Transverse colon (tissue), 4 donors: ENCODE measurements around the gene CELF4.

ENCODE experiments used
- POLR2A ChIP-seq: fragments of 450-650 bp; IDR thresholded peaks from one replicate; pipeline ENCODE4 v1.6.1; 2016; ENCODE audit warnings: antibody characterized with exemption, mild to moderate bottlenecking, moderate library complexity
- POLR2AphosphoS5 ChIP-seq, 3 donors: sonication (generic); formaldehyde crosslinking; IDR thresholded peaks; one replicate each; pipeline ENCODE4 v1.6.1; 2016; ENCODE audit warnings: antibody characterized with exemption in 3 of 3
- TF ChIP-seq, protein P1 (sequence below), 5 experiments: fragments of 200-600 bp in 3 of 5; fragments of 450-650 bp in 2 of 5; sonication (generic) in 3 of 5; IDR thresholded peaks; 1 replicate in 2 of 5; 2 replicates in 3 of 5; pipeline ENCODE4 v1.5.1; 2016 to 2017; ENCODE audit warnings: antibody characterized with exemption in 5 of 5, inconsistent platforms in 3 of 5, mild to moderate bottlenecking in 2 of 5, moderate library complexity in 1 of 5

DNA sequence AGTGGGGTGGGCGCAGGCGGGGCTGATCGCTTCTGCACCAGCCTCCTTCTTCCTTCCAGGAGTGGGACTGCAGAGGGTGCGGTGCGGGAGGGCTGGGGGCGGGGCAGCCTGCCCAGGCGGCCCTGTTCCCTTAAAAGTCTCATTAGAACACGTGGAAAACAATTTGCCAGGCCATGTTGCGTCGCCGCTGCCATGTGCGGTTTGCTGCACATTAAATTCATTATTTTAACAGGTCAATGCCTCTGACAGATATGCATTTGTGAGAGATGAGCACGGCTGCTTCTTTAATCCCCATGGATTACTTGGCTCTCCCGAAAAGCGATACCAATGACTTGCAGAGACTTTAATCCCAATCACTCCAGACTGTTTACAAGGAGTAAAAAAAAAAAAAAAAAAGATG, 139.0 kb downstream of the CELF4 start:
- TF ChIP-seq, protein P1, sequence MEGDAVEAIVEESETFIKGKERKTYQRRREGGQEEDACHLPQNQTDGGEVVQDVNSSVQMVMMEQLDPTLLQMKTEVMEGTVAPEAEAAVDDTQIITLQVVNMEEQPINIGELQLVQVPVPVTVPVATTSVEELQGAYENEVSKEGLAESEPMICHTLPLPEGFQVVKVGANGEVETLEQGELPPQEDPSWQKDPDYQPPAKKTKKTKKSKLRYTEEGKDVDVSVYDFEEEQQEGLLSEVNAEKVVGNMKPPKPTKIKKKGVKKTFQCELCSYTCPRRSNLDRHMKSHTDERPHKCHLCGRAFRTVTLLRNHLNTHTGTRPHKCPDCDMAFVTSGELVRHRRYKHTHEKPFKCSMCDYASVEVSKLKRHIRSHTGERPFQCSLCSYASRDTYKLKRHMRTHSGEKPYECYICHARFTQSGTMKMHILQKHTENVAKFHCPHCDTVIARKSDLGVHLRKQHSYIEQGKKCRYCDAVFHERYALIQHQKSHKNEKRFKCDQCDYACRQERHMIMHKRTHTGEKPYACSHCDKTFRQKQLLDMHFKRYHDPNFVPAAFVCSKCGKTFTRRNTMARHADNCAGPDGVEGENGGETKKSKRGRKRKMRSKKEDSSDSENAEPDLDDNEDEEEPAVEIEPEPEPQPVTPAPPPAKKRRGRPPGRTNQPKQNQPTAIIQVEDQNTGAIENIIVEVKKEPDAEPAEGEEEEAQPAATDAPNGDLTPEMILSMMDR (IDR thresholded peaks at IDR 0.05), result no peak
- TF ChIP-seq POLR2A, result no peak
- no peak for TF ChIP-seq POLR2AphosphoS5 (IDR thresholded peaks at IDR 0.05)
